ENCODE data around the gene MRFAP1L1.
"Not testable (repeated sequence)": the region's sequence is repeated elsewhere in the genome, so short reads cannot be mapped to it uniquely, and the experiment has no call there.

Gene MRFAP1L1

GRCh38 chr4:6709230-6710114 is at the start of gene MRFAP1L1:
TSS of gene MRFAP1L1 (minus strand) at chr4:6709865. CDS start at chr4:6709629, 236 bp downstream.
- peak; percentile 49 to 96 (median 88) for DNase-seq

- no peak for DNase-seq
Measured at GRCh38 chr4:6758728-6759127, 49.1 kb upstream of the MRFAP1L1 start.

- DNase-seq: not testable (repeated sequence)
Measured at GRCh38 chr4:6756345-6756744, 46.7 kb upstream of the MRFAP1L1 start.

- no peak for DNase-seq
Measured at GRCh38 chr4:6755088-6755753, 45.6 kb upstream of the MRFAP1L1 start.

GRCh38 chr4:6754481-6755087 is 44.9 kb upstream of the MRFAP1L1 start:
- DNase-seq: no peak

- DNase-seq: no peak
Measured at GRCh38 chr4:6753891-6754290, 44.2 kb upstream of the MRFAP1L1 start.

- peak in 7 of 56 donors; percentile 24 to 48 (median 33) for DNase-seq
Measured at GRCh38 chr4:6753103-6753560, 43.5 kb upstream of the MRFAP1L1 start.

GRCh38 chr4:6752486-6752829 is 42.8 kb upstream of the MRFAP1L1 start:
- no peak for DNase-seq

GRCh38 chr4:6751611-6752485 is 42.2 kb upstream of the MRFAP1L1 start:
- DNase-seq: no peak

GRCh38 chr4:6750286-6751221 is 40.9 kb upstream of the MRFAP1L1 start:
- DNase-seq: no peak

GRCh38 chr4:6749340-6750171 is 39.9 kb upstream of the MRFAP1L1 start:
- no peak for DNase-seq

- DNase-seq: no peak
Measured at GRCh38 chr4:6748286-6748685, 38.6 kb upstream of the MRFAP1L1 start.

- DNase-seq: no peak
Measured at GRCh38 chr4:6747294-6748051, 37.8 kb upstream of the MRFAP1L1 start.

- no peak for DNase-seq
Measured at GRCh38 chr4:6746721-6747293, 37.1 kb upstream of the MRFAP1L1 start.

GRCh38 chr4:6742989-6743388 is 33.3 kb upstream of the MRFAP1L1 start:
- DNase-seq: no peak

GRCh38 chr4:6742507-6742906 is 32.8 kb upstream of the MRFAP1L1 start:
- DNase-seq: no peak

GRCh38 chr4:6740347-6740746 is 30.7 kb upstream of the MRFAP1L1 start:
- DNase-seq: no peak

GRCh38 chr4:6739920-6740319 is 30.3 kb upstream of the MRFAP1L1 start:
- no peak for DNase-seq
